Activated CD4-positive, alpha-beta memory T cell treated with anti-CD3 and anti-CD28 coated beads, Interleukin-2, amount 10 ng/mL, durations not matched to agents 7 days and 5 days (primary cell): Measurements from ENCODE around the gene ATP1A4. TPM values are rescaled to one million over a fixed set of nuclear protein-coding genes. Genes with fewer than 3 reads are reported as not detected.

Source experiments
- CTCF ChIA-PET: fragments of 350-600 bp; sonication (Branson Sonifier 250); formaldehyde crosslinking; loops from one replicate; lab custom pipeline; 2021; ENCODE audit warnings: antibody characterized with exemption, inconsistent platforms; lab: Charles Lee
- POLR2A ChIA-PET: fragments of 350-600 bp; sonication (Branson Sonifier 250); formaldehyde crosslinking; loops from one replicate; lab custom pipeline; 2021; ENCODE audit warnings: antibody characterized with exemption; lab: Charles Lee
- DNase-seq: peaks from one replicate; pipeline ENCODE4 v3.0.0-alpha.2; 2020
- H3K27ac Mint-ChIP-seq: one replicate; pipeline ENCODE4 v1.8.0; 2021; ENCODE audit warnings: mild to moderate bottlenecking, mixed read lengths
- H3K27me3 Mint-ChIP-seq: one replicate; pipeline ENCODE4 v1.8.0; 2021; ENCODE audit warnings: mixed read lengths
- H3K36me3 Mint-ChIP-seq: one replicate; pipeline ENCODE4 v1.8.0; 2021; ENCODE audit warnings: low read depth, mixed read lengths
- H3K4me1 Mint-ChIP-seq: one replicate; pipeline ENCODE4 v1.8.0; 2021; ENCODE audit warnings: mixed read lengths
- H3K4me3 Mint-ChIP-seq: one replicate; pipeline ENCODE4 v1.8.0; 2021; ENCODE audit warnings: mild to moderate bottlenecking, mixed read lengths
- H3K9me3 Mint-ChIP-seq: one replicate; pipeline ENCODE4 v1.8.0; 2021; ENCODE audit warnings: mixed read lengths
- total RNA-seq, 2 experiments: library from RNA; stranded (reverse); gene quantifications; one replicate each; pipeline ENCODE4 v1.2.3, GENCODE V29; 2021

Gene ATP1A4
- total RNA-seq, 2 experiments from 2014 or later, result 0.33 TPM; not detected in 1

GRCh38 chr1:160220301-160220700 lies 68.9 kb downstream of the ATP1A4 start:
- no peaks in the 10 kb centered on the region for H3K9me3 Mint-ChIP-seq
- no peak overlapping the region for H3K4me3 Mint-ChIP-seq
- no peak for DNase-seq
- ChIA-PET CTCF (interaction anchor here (1.1 to 2.7 kb wide), 3 partner anchors 18 to 133 kb away, joined by 3 to 8 read pairs (median 4); no protein-coding TSS in a partner anchor), POLR2A (interaction anchor here (1.0 to 2.3 kb wide), 3 partner anchors 9 to 119 kb away, joined by 3 to 9 read pairs (median 8); partner anchors contain the start of gene PEA15)
- H3K27ac Mint-ChIP-seq, result no peak overlapping the region
- peaks cover 62% of the 10 kb centered on the region for H3K36me3 Mint-ChIP-seq
- H3K27me3 Mint-ChIP-seq, result no peaks in the 10 kb centered on the region
- H3K4me1 Mint-ChIP-seq, result no peaks in the 10 kb centered on the region

- no peak overlapping the region for H3K4me3 Mint-ChIP-seq
- H3K9me3 Mint-ChIP-seq, result no peaks in the 10 kb centered on the region
- POLR2A ChIA-PET, result interaction anchor here (1.3 kb wide), 1 partner anchor 14 kb away, joined by 4 read pairs; no protein-coding TSS in a partner anchor
Measured at GRCh38 chr1:160221089-160221488, 69.7 kb downstream of the ATP1A4 start.

DNA sequence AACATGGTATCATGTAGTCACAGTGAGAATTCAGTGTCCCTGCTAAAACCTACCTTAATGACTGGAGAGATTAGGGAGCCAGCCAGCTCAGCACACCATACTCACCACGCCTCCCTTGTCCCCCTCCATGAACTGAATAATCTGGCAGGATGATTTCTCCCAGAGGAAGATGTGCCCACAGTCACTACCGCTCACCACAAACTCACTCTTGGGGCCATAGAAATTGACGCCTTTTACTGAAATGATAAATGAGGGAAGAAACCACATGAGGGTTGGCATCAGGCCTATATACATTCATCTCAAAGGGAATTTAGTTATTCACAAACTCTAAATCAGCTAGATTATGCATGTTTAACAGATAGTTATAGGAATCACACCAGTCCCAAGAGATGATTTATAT lies 71.1 kb downstream of the ATP1A4 start:
- Mint-ChIP-seq H3K9me3 (no peaks in the 10 kb centered on the region), H3K27ac (no peak overlapping the region), H3K4me1 (no peaks in the 10 kb centered on the region), H3K4me3 (no peak overlapping the region), H3K27me3 (no peaks in the 10 kb centered on the region), H3K36me3 (peaks cover 49% of the 10 kb centered on the region)
- DNase-seq, result no peak
- ChIA-PET POLR2A (interaction anchor here (1.3 kb wide), 1 partner anchor 16 kb away, joined by 4 read pairs; no protein-coding TSS in a partner anchor), CTCF (interaction anchor here (1.1 kb wide), 1 partner anchor 69 kb away, joined by 4 read pairs; no protein-coding TSS in a partner anchor)

More at GRCh38 chr1:160221089-160221488, 69.7 kb downstream of the ATP1A4 start:
- Mint-ChIP-seq H3K4me1 (no peaks in the 10 kb centered on the region), H3K36me3 (peaks cover 55% of the 10 kb centered on the region), H3K27me3 (no peaks in the 10 kb centered on the region), H3K27ac (no peak overlapping the region)
- no peak for DNase-seq
- CTCF ChIA-PET, result interaction anchor here (1.1 to 1.2 kb wide), 2 partner anchors 12 to 18 kb away, joined by 4 read pairs; no protein-coding TSS in a partner anchor

DNA sequence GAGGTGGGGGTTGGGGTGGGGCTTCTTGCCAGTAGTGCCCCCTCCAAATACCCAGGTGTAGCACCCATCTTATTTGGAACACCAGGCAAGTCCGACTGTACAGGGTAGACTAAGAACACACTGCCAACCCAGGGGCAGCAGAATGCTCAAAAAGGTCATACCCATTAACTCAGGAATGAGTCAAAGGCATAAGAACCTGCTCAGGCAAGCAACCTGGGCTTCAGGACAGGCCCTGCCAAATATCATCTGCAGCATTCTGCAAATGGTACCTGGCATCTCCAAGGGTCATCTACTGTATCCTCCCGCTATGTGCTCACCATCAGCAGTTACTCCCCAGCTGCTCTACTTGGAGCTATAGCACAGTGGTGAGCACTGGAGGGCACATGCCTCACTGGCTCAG lies 73.2 kb downstream of the ATP1A4 start:
- no peak for DNase-seq
- CTCF ChIA-PET, result no interaction called here
- H3K4me3 Mint-ChIP-seq, result no peak overlapping the region
- POLR2A ChIA-PET, result interaction anchor here (0.6 kb wide), 1 partner anchor 102 kb away, joined by 4 read pairs; no protein-coding TSS in a partner anchor
- no peak overlapping the region for H3K27ac Mint-ChIP-seq
- no peaks in the 10 kb centered on the region for H3K27me3 Mint-ChIP-seq
- H3K36me3 Mint-ChIP-seq, result peaks cover 56% of the 10 kb centered on the region
- H3K4me1 Mint-ChIP-seq, result no peaks in the 10 kb centered on the region
- H3K9me3 Mint-ChIP-seq, result no peaks in the 10 kb centered on the region

DNA sequence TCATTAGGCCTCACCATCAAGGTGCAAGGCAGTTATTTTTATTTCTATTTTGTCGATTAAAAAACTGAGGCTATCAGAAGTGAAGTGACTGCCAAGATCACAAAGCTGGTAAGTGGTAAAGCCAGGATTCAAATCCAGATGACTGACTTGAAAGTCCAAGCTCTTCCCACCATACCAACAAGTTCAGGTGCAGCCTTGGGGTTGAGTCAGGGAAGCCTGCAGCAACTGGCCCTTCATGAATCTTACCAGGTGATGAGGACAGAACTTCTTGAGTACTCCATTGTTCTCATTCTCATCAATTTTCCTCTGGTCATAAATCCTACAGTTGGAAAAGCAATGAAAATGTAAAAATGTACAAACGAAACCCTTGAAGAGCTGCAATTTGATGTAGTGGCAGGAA lies 73.9 kb downstream of the ATP1A4 start:
- Mint-ChIP-seq H3K4me1 (no peaks in the 10 kb centered on the region), H3K9me3 (no peaks in the 10 kb centered on the region), H3K4me3 (no peak overlapping the region), H3K27ac (no peak overlapping the region), H3K36me3 (peaks cover 57% of the 10 kb centered on the region), H3K27me3 (no peaks in the 10 kb centered on the region)
- POLR2A ChIA-PET, result interaction anchor here (0.6 kb wide), 1 partner anchor 102 kb away, joined by 4 read pairs; no protein-coding TSS in a partner anchor
- DNase-seq, result no peak
- CTCF ChIA-PET, result no interaction called here

DNA sequence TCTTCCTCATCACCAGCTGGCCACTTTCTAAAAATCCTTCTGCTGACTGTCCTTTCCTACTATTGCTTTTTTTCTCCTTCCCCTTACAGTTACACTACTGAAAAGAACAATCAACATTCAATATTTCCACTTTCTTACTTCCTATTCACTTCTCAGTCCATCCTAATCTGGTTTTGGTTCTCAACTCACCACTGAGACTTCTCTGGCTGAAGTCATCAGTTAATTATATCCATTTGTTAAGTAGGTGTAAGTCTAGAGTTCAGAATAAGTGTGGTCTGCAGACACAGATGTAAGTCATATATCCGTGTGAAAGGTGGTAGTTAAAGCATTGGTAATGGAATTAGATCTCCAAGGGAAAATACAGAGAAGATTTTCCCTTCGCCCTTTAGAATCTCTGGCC lies 75.2 kb downstream of the ATP1A4 start:
- no peaks in the 10 kb centered on the region for H3K9me3 Mint-ChIP-seq
- POLR2A ChIA-PET, result no interaction called here
- no peak overlapping the region for H3K27ac Mint-ChIP-seq
- peaks cover 60% of the 10 kb centered on the region for H3K36me3 Mint-ChIP-seq
- DNase-seq, result no peak
- CTCF ChIA-PET, result interaction anchor here (1.5 to 1.6 kb wide), 2 partner anchors 26 to 141 kb away, joined by 3 read pairs; no protein-coding TSS in a partner anchor
- H3K27me3 Mint-ChIP-seq, result no peaks in the 10 kb centered on the region
- H3K4me3 Mint-ChIP-seq, result no peak overlapping the region
- no peaks in the 10 kb centered on the region for H3K4me1 Mint-ChIP-seq

DNA sequence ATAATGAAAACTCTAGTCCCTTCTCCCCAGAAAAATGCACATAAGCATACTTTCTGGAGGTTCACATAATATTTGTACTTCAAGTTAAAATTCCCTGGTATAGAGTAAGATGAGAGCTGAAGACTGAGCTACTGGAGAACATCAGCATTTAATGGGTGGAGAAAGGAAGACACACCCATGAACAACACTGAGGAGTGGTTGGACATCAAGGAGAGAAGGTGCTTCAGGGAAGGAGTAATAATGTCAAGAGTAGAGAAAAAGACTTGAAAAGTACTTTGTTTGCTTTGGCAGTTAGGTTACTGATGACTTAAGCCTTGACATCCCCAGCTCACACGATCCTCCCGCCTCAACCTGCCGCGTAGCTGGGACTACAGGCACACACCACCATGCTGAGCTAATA lies 75.6 kb downstream of the ATP1A4 start:
- Mint-ChIP-seq H3K27me3 (no peaks in the 10 kb centered on the region), H3K36me3 (peaks cover 58% of the 10 kb centered on the region), H3K4me1 (no peaks in the 10 kb centered on the region), H3K27ac (no peak overlapping the region), H3K4me3 (no peak overlapping the region), H3K9me3 (no peaks in the 10 kb centered on the region)
- no peak for DNase-seq
- ChIA-PET POLR2A (no interaction called here), CTCF (interaction anchor here (1.5 to 1.6 kb wide), 2 partner anchors 25 to 141 kb away, joined by 3 read pairs; no protein-coding TSS in a partner anchor)

GRCh38 chr1:160227561-160227960 lies 76.2 kb downstream of the ATP1A4 start:
- ChIA-PET POLR2A (interaction anchor here (0.8 kb wide), 1 partner anchor 21 kb away, joined by 3 read pairs; no protein-coding TSS in a partner anchor), CTCF (interaction anchor here (1.3 to 1.5 kb wide), 2 partner anchors 25 to 34 kb away, joined by 3 to 7 read pairs; no protein-coding TSS in a partner anchor)
- DNase-seq, result no peak
- no peaks in the 10 kb centered on the region for H3K4me1 Mint-ChIP-seq
- H3K9me3 Mint-ChIP-seq, result no peaks in the 10 kb centered on the region
- H3K4me3 Mint-ChIP-seq, result no peak overlapping the region
- H3K36me3 Mint-ChIP-seq, result peaks cover 53% of the 10 kb centered on the region
- H3K27ac Mint-ChIP-seq, result no peak overlapping the region
- H3K27me3 Mint-ChIP-seq, result no peaks in the 10 kb centered on the region

DNA sequence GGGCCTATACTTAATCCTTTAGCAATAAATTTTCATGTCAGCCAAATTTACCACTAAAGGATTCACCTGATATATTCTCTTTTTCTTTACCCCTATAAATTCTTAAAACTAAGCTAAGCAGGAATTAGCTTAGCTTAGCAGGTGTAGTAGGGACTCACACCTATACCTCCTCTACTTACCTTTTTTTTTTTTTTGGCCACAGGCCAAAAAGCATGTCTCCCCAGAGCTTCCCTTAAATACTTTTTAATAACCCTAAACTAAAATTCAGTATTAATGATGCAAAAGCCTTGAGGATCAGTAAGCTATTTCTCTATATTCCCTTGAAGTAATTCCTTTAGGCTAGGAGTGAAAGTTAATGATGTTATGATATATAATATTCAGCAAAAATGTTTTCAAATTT lies 77.0 kb downstream of the ATP1A4 start:
- no peaks in the 10 kb centered on the region for H3K4me1 Mint-ChIP-seq
- DNase-seq, result no peak
- H3K9me3 Mint-ChIP-seq, result no peaks in the 10 kb centered on the region
- no peak overlapping the region for H3K27ac Mint-ChIP-seq
- peaks cover 48% of the 10 kb centered on the region for H3K36me3 Mint-ChIP-seq
- CTCF ChIA-PET, result interaction anchor here (0.7 to 1.3 kb wide), 3 partner anchors 35 to 127 kb away, joined by 3 to 7 read pairs (median 5); no protein-coding TSS in a partner anchor
- POLR2A ChIA-PET, result interaction anchor here (1.2 to 2.0 kb wide), 2 partner anchors 8 to 34 kb away, joined by 4 to 8 read pairs; partner anchors contain the start of gene DCAF8
- no peak overlapping the region for H3K4me3 Mint-ChIP-seq
- no peaks in the 10 kb centered on the region for H3K27me3 Mint-ChIP-seq

GRCh38 chr1:160232911-160233310 lies 81.5 kb downstream of the ATP1A4 start:
- no peak overlapping the region for H3K4me3 Mint-ChIP-seq
- POLR2A ChIA-PET, result interaction anchor here (0.6 to 1.2 kb wide), 4 partner anchors 11 to 83 kb away, joined by 3 read pairs; partner anchors contain the start of gene DCAF8
- H3K4me1 Mint-ChIP-seq, result peaks cover 5% of the 10 kb centered on the region
- H3K27ac Mint-ChIP-seq, result no peak overlapping the region
- DNase-seq, result no peak
- peaks cover 51% of the 10 kb centered on the region for H3K36me3 Mint-ChIP-seq
- CTCF ChIA-PET, result interaction anchor here (1.0 to 3.7 kb wide), 4 partner anchors 12 to 132 kb away, joined by 3 to 14 read pairs (median 5); no protein-coding TSS in a partner anchor
- no peaks in the 10 kb centered on the region for H3K27me3 Mint-ChIP-seq
- H3K9me3 Mint-ChIP-seq, result no peaks in the 10 kb centered on the region

Other genes starting within 250 kb of the ATP1A4 start
- 100 to 1,000 TPM; 548 to 554 TPM for gene TAGLN2, start 226.1 kb upstream of the ATP1A4 start, total RNA-seq
- gene IGSF9, start 206.0 kb upstream of the ATP1A4 start, total RNA-seq, result not detected
- gene SLAMF9, start 197.4 kb upstream of the ATP1A4 start, total RNA-seq, result not detected
- gene PIGM, start 119.6 kb upstream of the ATP1A4 start, total RNA-seq, result 1 to 10 TPM; 5.2 to 5.7 TPM
- not detected for gene KCNJ10, start 81.4 kb upstream of the ATP1A4 start, total RNA-seq
- not detected for gene KCNJ9, start 70.1 kb upstream of the ATP1A4 start, total RNA-seq
- 10 to 100 TPM; 30.5 to 31.6 TPM for gene IGSF8, start 53.0 kb upstream of the ATP1A4 start, total RNA-seq
- not detected for gene ATP1A2, start 35.8 kb upstream of the ATP1A4 start, total RNA-seq
- under 1 TPM in 1 of 2 experiments, not detected in 1; 0.35 TPM for gene CASQ1, start 39.0 kb downstream of the ATP1A4 start, total RNA-seq
- gene PEA15, start 53.8 kb downstream of the ATP1A4 start, total RNA-seq, result 10 to 100 TPM; 38.2 to 39.3 TPM
- gene DCAF8, start 110.9 kb downstream of the ATP1A4 start, total RNA-seq, result 100 to 1,000 TPM; 123 to 125 TPM
- gene PEX19, start 133.5 kb downstream of the ATP1A4 start, total RNA-seq, result 10 to 100 TPM; 53.8 to 60.8 TPM
- 100 to 1,000 TPM; 145 to 146 TPM for gene COPA, start 191.6 kb downstream of the ATP1A4 start, total RNA-seq
- gene NCSTN, start 191.8 kb downstream of the ATP1A4 start, total RNA-seq, result 10 to 100 TPM; 64.5 to 65.3 TPM
- gene NHLH1, start 215.5 kb downstream of the ATP1A4 start, total RNA-seq, result under 1 TPM; 0.40 to 0.43 TPM
- not detected for gene VANGL2, start 249.0 kb downstream of the ATP1A4 start, total RNA-seq